Measurements from ENCODE around the gene DHCR7. TPM values are rescaled to one million over a fixed set of nuclear protein-coding genes. Genes with fewer than 3 reads are reported as not detected.

Gene DHCR7
- polyA plus RNA-seq, 1 donor from 2014 or later = 30.1 TPM

DNA sequence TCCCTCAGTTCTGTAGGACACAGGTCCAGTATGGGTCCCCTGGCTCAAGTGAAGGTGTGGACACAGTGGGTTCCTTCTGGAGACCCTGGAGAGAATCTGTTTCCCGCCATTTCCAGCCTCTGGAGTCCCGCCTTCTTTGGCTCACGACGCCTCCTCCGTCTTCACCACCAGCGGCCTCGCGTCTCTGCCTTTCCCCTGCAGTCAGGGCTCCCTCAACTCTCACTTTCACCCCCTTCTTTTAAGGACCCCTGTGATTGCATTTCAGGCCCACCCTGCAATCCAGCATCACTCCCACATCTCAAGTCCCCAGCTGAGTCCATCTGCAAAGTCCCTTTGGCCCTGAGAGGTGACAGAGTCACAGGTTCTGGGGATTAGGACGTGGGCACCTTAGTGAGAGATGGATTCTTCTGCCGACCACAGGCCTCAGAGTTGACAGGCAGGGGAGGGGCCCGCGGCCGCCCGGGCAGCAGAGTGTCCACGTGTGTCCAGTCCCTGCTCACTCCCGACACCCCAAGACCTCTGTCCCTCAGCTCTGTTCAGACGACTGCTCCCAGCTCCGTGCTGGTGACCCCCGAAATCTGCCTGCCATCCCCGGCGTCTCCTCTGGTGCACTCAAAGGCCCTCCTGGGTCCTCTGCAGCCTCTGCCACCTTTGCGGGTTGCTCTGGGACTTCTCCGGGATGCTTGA lies 42.0 kb upstream of the DHCR7 start:
- H3K27ac ChIP-seq (ENCODE audit: low read length) = no peak overlapping the region
- no peaks in the 10 kb centered on the region for H3K9me2 ChIP-seq (ENCODE audit: insufficient read depth, low read length)
- H3K36me3 ChIP-seq (ENCODE audit: insufficient read depth, low read length) = no peaks in the 10 kb centered on the region
- no peaks in the 10 kb centered on the region for H3K27me3 ChIP-seq (ENCODE audit: insufficient read depth, low read depth, low read length)
- no peak overlapping the region for H3K9ac ChIP-seq (ENCODE audit: low read length)
- H3K79me2 ChIP-seq (replicated peaks; ENCODE audit: insufficient read depth, low read length) = no peaks in the 10 kb centered on the region
- no peak overlapping the region for H3K4me3 ChIP-seq (ENCODE audit: low read length)
- no peak overlapping the region for H2AFZ ChIP-seq (ENCODE audit: low read depth, low read length)
- TF ChIP-seq TAF1 (IDR thresholded peaks at IDR 0.05; ENCODE audit: low read depth) = no peak
- H3K9me3 ChIP-seq (ENCODE audit: low read length) = no peaks in the 10 kb centered on the region
- no peaks in the 10 kb centered on the region for H3F3A ChIP-seq (ENCODE audit: insufficient read depth, low read length, poor library complexity, severe bottlenecking)
- no peaks in the 10 kb centered on the region for H4K20me1 ChIP-seq (ENCODE audit: insufficient read depth)
- no peak overlapping the region for H3K4me2 ChIP-seq (ENCODE audit: low read length)

DNA sequence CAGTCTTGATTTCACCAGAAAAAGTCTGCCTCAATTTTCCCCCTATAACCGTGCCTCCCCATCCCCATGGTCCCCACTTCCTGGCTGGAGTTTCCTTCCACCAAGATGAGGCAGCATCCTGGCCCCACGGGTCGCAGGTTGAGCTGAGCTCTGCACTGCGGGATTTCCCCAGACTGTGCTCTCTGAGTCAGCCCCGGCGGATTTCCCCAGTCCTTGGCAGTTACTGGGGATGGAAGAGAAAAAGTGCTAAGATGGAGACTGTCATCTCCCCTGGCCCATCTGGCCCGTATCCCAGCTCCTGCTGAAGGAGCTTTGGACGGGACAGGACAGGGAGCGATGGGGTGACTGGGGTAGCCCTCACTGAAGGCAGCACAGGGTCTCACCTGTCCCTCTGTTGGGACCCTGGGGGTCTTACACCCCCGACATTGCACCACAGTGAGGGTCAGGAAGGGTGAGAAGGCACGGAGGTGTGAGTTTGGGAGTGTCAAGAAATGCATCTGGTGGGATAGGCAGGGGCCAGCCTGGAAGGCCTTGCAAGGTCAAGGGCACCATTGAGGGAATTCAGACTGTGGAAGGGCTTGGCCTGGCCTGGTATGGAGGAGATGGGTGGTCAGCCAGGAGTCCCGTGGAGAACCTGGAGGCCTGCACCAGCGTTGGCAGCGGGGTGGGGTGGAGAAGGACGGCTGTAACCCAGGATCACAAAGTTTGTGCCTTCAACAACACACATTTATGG lies 41.3 kb upstream of the DHCR7 start:
- H3K79me2 ChIP-seq (replicated peaks; ENCODE audit: insufficient read depth, low read length) = no peaks in the 10 kb centered on the region
- no peaks in the 10 kb centered on the region for H3K27me3 ChIP-seq (ENCODE audit: insufficient read depth, low read depth, low read length)
- no peak overlapping the region for H3K4me3 ChIP-seq (ENCODE audit: low read length)
- no peaks in the 10 kb centered on the region for H4K20me1 ChIP-seq (ENCODE audit: insufficient read depth)
- no peaks in the 10 kb centered on the region for H3K9me2 ChIP-seq (ENCODE audit: insufficient read depth, low read length)
- H3K4me2 ChIP-seq (ENCODE audit: low read length) = no peak overlapping the region
- no peaks in the 10 kb centered on the region for H3F3A ChIP-seq (ENCODE audit: insufficient read depth, low read length, poor library complexity, severe bottlenecking)
- H3K27ac ChIP-seq (ENCODE audit: low read length) = no peak overlapping the region
- H3K9ac ChIP-seq (ENCODE audit: low read length) = no peak overlapping the region
- TF ChIP-seq, protein P1, sequence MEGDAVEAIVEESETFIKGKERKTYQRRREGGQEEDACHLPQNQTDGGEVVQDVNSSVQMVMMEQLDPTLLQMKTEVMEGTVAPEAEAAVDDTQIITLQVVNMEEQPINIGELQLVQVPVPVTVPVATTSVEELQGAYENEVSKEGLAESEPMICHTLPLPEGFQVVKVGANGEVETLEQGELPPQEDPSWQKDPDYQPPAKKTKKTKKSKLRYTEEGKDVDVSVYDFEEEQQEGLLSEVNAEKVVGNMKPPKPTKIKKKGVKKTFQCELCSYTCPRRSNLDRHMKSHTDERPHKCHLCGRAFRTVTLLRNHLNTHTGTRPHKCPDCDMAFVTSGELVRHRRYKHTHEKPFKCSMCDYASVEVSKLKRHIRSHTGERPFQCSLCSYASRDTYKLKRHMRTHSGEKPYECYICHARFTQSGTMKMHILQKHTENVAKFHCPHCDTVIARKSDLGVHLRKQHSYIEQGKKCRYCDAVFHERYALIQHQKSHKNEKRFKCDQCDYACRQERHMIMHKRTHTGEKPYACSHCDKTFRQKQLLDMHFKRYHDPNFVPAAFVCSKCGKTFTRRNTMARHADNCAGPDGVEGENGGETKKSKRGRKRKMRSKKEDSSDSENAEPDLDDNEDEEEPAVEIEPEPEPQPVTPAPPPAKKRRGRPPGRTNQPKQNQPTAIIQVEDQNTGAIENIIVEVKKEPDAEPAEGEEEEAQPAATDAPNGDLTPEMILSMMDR (IDR thresholded peaks at IDR 0.05; ENCODE audit: poor library complexity, severe bottlenecking) = no peak
- no peak for TF ChIP-seq MXI1 (conservative IDR thresholded peaks at IDR 0.05; ENCODE audit: poor library complexity, severe bottlenecking)
- TF ChIP-seq RAD21 (conservative IDR thresholded peaks at IDR 0.05) = no peak
- no peak for TF ChIP-seq TAF1 (IDR thresholded peaks at IDR 0.05; ENCODE audit: low read depth)
- TF ChIP-seq EZH2 (IDR thresholded peaks at IDR 0.05; ENCODE audit: borderline replicate concordance, insufficient read depth, low read length, poor library complexity, severe bottlenecking) = no peak
- TF ChIP-seq, protein P2, sequence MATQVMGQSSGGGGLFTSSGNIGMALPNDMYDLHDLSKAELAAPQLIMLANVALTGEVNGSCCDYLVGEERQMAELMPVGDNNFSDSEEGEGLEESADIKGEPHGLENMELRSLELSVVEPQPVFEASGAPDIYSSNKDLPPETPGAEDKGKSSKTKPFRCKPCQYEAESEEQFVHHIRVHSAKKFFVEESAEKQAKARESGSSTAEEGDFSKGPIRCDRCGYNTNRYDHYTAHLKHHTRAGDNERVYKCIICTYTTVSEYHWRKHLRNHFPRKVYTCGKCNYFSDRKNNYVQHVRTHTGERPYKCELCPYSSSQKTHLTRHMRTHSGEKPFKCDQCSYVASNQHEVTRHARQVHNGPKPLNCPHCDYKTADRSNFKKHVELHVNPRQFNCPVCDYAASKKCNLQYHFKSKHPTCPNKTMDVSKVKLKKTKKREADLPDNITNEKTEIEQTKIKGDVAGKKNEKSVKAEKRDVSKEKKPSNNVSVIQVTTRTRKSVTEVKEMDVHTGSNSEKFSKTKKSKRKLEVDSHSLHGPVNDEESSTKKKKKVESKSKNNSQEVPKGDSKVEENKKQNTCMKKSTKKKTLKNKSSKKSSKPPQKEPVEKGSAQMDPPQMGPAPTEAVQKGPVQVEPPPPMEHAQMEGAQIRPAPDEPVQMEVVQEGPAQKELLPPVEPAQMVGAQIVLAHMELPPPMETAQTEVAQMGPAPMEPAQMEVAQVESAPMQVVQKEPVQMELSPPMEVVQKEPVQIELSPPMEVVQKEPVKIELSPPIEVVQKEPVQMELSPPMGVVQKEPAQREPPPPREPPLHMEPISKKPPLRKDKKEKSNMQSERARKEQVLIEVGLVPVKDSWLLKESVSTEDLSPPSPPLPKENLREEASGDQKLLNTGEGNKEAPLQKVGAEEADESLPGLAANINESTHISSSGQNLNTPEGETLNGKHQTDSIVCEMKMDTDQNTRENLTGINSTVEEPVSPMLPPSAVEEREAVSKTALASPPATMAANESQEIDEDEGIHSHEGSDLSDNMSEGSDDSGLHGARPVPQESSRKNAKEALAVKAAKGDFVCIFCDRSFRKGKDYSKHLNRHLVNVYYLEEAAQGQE (IDR thresholded peaks at IDR 0.05; ENCODE audit: borderline replicate concordance) = no peak
- no peak for TF ChIP-seq POLR2AphosphoS5 (IDR thresholded peaks at IDR 0.05)
- TF ChIP-seq SMC3 (conservative IDR thresholded peaks at IDR 0.05; ENCODE audit: poor library complexity) = no peak
- TF ChIP-seq EP300 (conservative IDR thresholded peaks at IDR 0.05; ENCODE audit: poor library complexity, severe bottlenecking) = no peak
- no peaks in the 10 kb centered on the region for H3K9me3 ChIP-seq (ENCODE audit: low read length)
- H2AFZ ChIP-seq (ENCODE audit: low read depth, low read length) = no peak overlapping the region
- H3K36me3 ChIP-seq (ENCODE audit: insufficient read depth, low read length) = no peaks in the 10 kb centered on the region
